ENCODE results near the gene SOX8.

DNA sequence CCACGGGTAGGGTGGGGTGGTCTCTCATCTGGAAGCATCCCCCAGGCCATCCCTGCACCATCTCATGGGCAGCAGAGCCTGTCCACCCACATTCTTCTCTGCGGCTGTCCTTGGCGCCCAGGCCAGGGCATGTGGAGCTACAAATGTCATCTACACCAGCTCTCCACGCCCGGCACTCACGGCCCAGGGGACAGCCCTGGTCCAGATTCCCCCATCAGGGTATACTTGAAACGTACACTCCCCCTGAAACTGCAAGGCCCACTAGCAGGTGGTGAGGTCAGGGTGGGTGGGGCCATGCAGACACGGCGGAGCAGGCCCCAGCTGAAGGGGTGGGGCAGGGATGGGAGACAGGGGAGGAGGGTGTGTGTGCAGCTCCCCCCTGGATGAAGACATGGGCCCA lies 3.2 kb upstream of the SOX8 start:
- TF ChIP-seq CTCF (IDR thresholded peaks at IDR 0.05; ENCODE audit: poor library complexity, severe bottlenecking) (no peak), EZH2 (IDR thresholded peaks at IDR 0.05; ENCODE audit: borderline replicate concordance, insufficient read depth, low read length, poor library complexity, severe bottlenecking) (no peak), MXI1 (conservative IDR thresholded peaks at IDR 0.05; ENCODE audit: poor library complexity, severe bottlenecking) (no peak), REST (IDR thresholded peaks at IDR 0.05; ENCODE audit: borderline replicate concordance) (no peak), RAD21 (conservative IDR thresholded peaks at IDR 0.05) (no peak), POLR2AphosphoS5 (IDR thresholded peaks at IDR 0.05) (no peak), TAF1 (IDR thresholded peaks at IDR 0.05; ENCODE audit: low read depth) (no peak)

All from neural cell (in vitro differentiated cells).